H9 (cell line): ENCODE measurements around the gene ADAP2. TPM values are rescaled to one million over a fixed set of nuclear protein-coding genes. Genes with fewer than 3 reads are reported as not detected.

ENCODE experiments used
- DNase-seq: peaks from one replicate; pipeline ENCODE4 v3.0.0-alpha.2; 2017
- H2AFZ ChIP-seq: one replicate; pipeline ENCODE4 v1.6.1; 2013; ENCODE audit warnings: mild to moderate bottlenecking, low read length, control low read depth, moderate library complexity
- H2AK5ac ChIP-seq: 2 replicates; pipeline ENCODE4 v1.6.1; 2013; ENCODE audit warnings: low read length, control low read depth, mixed read lengths; ENCODE audit not compliant: insufficient read length
- H2BK120ac ChIP-seq: one replicate; pipeline ENCODE4 v1.6.1; 2013; ENCODE audit warnings: low read depth, mild to moderate bottlenecking, low read length, control low read depth, inconsistent platforms; ENCODE audit not compliant: poor library complexity, severe bottlenecking
- H2BK12ac ChIP-seq: 2 replicates; pipeline ENCODE4 v1.6.1; 2013; ENCODE audit warnings: low read length, control low read depth, mixed read lengths, low read depth; ENCODE audit not compliant: insufficient read length
- H2BK15ac ChIP-seq: 2 replicates; pipeline ENCODE4 v1.6.1; 2013; ENCODE audit warnings: low read depth, low read length, control low read depth
- H2BK20ac ChIP-seq: one replicate; pipeline ENCODE4 v1.6.1; 2013; ENCODE audit warnings: low read depth, mild to moderate bottlenecking, low read length, control low read depth, inconsistent platforms; ENCODE audit not compliant: poor library complexity, severe bottlenecking
- H2BK5ac ChIP-seq: 2 replicates; pipeline ENCODE4 v1.6.1; 2013; ENCODE audit warnings: low read length, control low read depth, mixed read lengths; ENCODE audit not compliant: insufficient read length
- H3K14ac ChIP-seq: 2 replicates; pipeline ENCODE4 v1.6.1; 2013; ENCODE audit warnings: low read length, control low read depth; ENCODE audit not compliant: insufficient read depth
- H3K18ac ChIP-seq: 2 replicates; pipeline ENCODE4 v1.6.1; 2013; ENCODE audit warnings: low read depth, mild to moderate bottlenecking, mixed read lengths, low read length, control low read depth; ENCODE audit not compliant: insufficient read length
- H3K23ac ChIP-seq: 2 replicates; pipeline ENCODE4 v1.6.1; 2013; ENCODE audit warnings: low read length, control low read depth, mixed read lengths, low read depth; ENCODE audit not compliant: insufficient read length
- H3K23me2 ChIP-seq: 2 replicates; pipeline ENCODE4 v1.6.1; 2013; ENCODE audit warnings: low read depth, mild to moderate bottlenecking, mixed read lengths, low read length, control low read depth; ENCODE audit not compliant: insufficient read length, poor library complexity, severe bottlenecking
- H3K27ac ChIP-seq: 2 replicates; pipeline ENCODE4 v1.5.1; 2013; ENCODE audit warnings: low read length, control low read depth, mixed read lengths, low read depth; ENCODE audit not compliant: insufficient read length
- H3K27me3 ChIP-seq: 2 replicates; pipeline ENCODE4 v1.6.1; 2013; ENCODE audit warnings: low read length, control low read depth, inconsistent platforms; ENCODE audit not compliant: insufficient read depth
- H3K4ac ChIP-seq: 2 replicates; pipeline ENCODE4 v1.6.1; 2013; ENCODE audit warnings: low read depth, mild to moderate bottlenecking, control low read depth, inconsistent platforms, low read length, moderate library complexity
- H3K4me1 ChIP-seq: 2 replicates; pipeline ENCODE4 v1.6.1; 2013; ENCODE audit warnings: low read length, control low read depth, inconsistent platforms; ENCODE audit not compliant: insufficient read depth
- H3K4me2 ChIP-seq: 2 replicates; pipeline ENCODE4 v1.6.1; 2013; ENCODE audit warnings: low read length, control low read depth, mixed read lengths; ENCODE audit not compliant: insufficient read length, insufficient read depth
- H3K56ac ChIP-seq: 2 replicates; pipeline ENCODE4 v1.6.1; 2013; ENCODE audit warnings: low read depth, mild to moderate bottlenecking, mixed read lengths, low read length, control low read depth; ENCODE audit not compliant: insufficient read length
- H3K79me1 ChIP-seq: 2 replicates; pipeline ENCODE4 v1.6.1; 2013; ENCODE audit warnings: low read depth, mild to moderate bottlenecking, moderate library complexity, low read length, control low read depth, inconsistent platforms; ENCODE audit not compliant: insufficient read depth, poor library complexity, severe bottlenecking
- H3K79me2 ChIP-seq: 2 replicates; pipeline ENCODE4 v1.6.1; 2013; ENCODE audit warnings: low read length, control low read depth, inconsistent platforms; ENCODE audit not compliant: insufficient read depth
- H3K9ac ChIP-seq: 2 replicates; pipeline ENCODE4 v1.6.1; 2013; ENCODE audit warnings: low read length, control low read depth, mixed read lengths; ENCODE audit not compliant: insufficient read length; ENCODE audit errors: extremely low read depth
- H3K9me3 ChIP-seq: one replicate; pipeline ENCODE4 v1.6.1; 2013; ENCODE audit warnings: low read depth, low read length, inconsistent platforms; ENCODE audit not compliant: control insufficient read depth
- H3T11ph ChIP-seq: one replicate; pipeline ENCODE4 v1.6.1; 2013; ENCODE audit warnings: mild to moderate bottlenecking, low read length, control low read depth, inconsistent platforms
- H4K20me1 ChIP-seq: one replicate; pipeline ENCODE4 v1.6.1; 2013; ENCODE audit not compliant: control insufficient read depth, insufficient read length, insufficient read depth
- H4K5ac ChIP-seq: 2 replicates; pipeline ENCODE4 v1.6.1; 2013; ENCODE audit warnings: low read depth, mild to moderate bottlenecking, mixed read lengths, low read length, control low read depth; ENCODE audit not compliant: insufficient read length
- H4K8ac ChIP-seq: replicated peaks from 2 replicates; pipeline ENCODE4 v1.6.1; 2013; ENCODE audit warnings: low read length, control low read depth, mixed read lengths, low read depth; ENCODE audit not compliant: insufficient read length
- H4K91ac ChIP-seq: 2 replicates; pipeline ENCODE4 v1.6.1; 2013; ENCODE audit warnings: low read depth, mild to moderate bottlenecking, moderate library complexity, mixed read lengths, low read length, control low read depth; ENCODE audit not compliant: insufficient read length
- H3K27ac Mint-ChIP-seq, 3 experiments: 2 replicates in 2 of 3; 3 replicates in 1 of 3; pipeline ENCODE4 v1.8.0; 2020 to 2021; ENCODE audit warnings: mixed read lengths in 3 of 3, mild to moderate bottlenecking in 1 of 3, moderate library complexity in 1 of 3
- H3K27me3 Mint-ChIP-seq: 2 replicates; pipeline ENCODE4 v1.8.0; 2021; ENCODE audit warnings: low read depth, mild to moderate bottlenecking, moderate library complexity, mixed read lengths
- H3K36me3 Mint-ChIP-seq, 3 experiments: 2 replicates in 2 of 3; 3 replicates in 1 of 3; pipeline ENCODE4 v1.8.0; 2020 to 2021; ENCODE audit warnings: low read depth in 3 of 3, mixed read lengths in 3 of 3; ENCODE audit not compliant: insufficient read depth in 1 of 3
- H3K4me1 Mint-ChIP-seq, 2 experiments: 2 replicates each; pipeline ENCODE4 v1.8.0; 2020; ENCODE audit warnings: mixed read lengths in 2 of 2
- H3K4me3 Mint-ChIP-seq, 2 experiments: 2 replicates in 1 of 2; 3 replicates in 1 of 2; pipeline ENCODE4 v1.8.0; 2020 to 2021; ENCODE audit warnings: mild to moderate bottlenecking in 2 of 2, mixed read lengths in 2 of 2, moderate library complexity in 1 of 2
- H3K9me3 Mint-ChIP-seq, 2 experiments: 2 replicates in 1 of 2; 3 replicates in 1 of 2; pipeline ENCODE4 v1.8.0; 2020; ENCODE audit warnings: mild to moderate bottlenecking in 2 of 2, mixed read lengths in 2 of 2, moderate library complexity in 1 of 2
- CTCF ChIP-seq: fragments of 200-600 bp; sonication (generic); conservative IDR thresholded peaks from 3 replicates; pipeline ENCODE4 v1.8.0; 2021; ENCODE audit warnings: antibody characterized with exemption, mild to moderate bottlenecking
- WGBS: extraction: QIAGEN DNeasy Blood & Tissue Kit; methylation state at CpG from one replicate; pipeline ENCODE4 v1.1.7; 2013; ENCODE audit warnings: missing lambda C conversion rate, low lambda C conversion rate, mixed read lengths; ENCODE audit not compliant: insufficient read length; ENCODE audit errors: extremely low coverage; 5-methylcytosine and 5-hydroxymethylcytosine counted together
- total RNA-seq: library from RNA; stranded (reverse); gene quantifications from 2 replicates; pipeline ENCODE4 v1.2.1, GENCODE V29; 2021

The ADAP2 gene
- total RNA-seq, 1 experiment from 2014 or later, result 1.2 TPM

- Histone ChIP-seq H4K20me1 (no peaks in the 10 kb centered on the region), H3K4me1 (no peaks in the 10 kb centered on the region), H3K27ac (no peak overlapping the region), H3K23me2 (no peaks in the 10 kb centered on the region), H2AK5ac (no peak overlapping the region), H3T11ph (no peak overlapping the region), H2BK20ac (no peak overlapping the region), H4K8ac (no peak overlapping the region), H3K27me3 (no peaks in the 10 kb centered on the region), H3K4me2 (no peak overlapping the region), H2BK120ac (no peak overlapping the region), H2BK12ac (peak overlapping the region; percentile 39), H4K5ac (no peak overlapping the region), H3K23ac (no peak overlapping the region), H3K79me1 (no peaks in the 10 kb centered on the region), H3K9me3 (no peaks in the 10 kb centered on the region), H3K4ac (no peak overlapping the region), H3K18ac (no peak overlapping the region), H2BK5ac (no peak overlapping the region), H3K56ac (no peak overlapping the region), H4K91ac (no peak overlapping the region), H3K14ac (no peak overlapping the region), H3K9ac (no peak overlapping the region), H2BK15ac (no peak overlapping the region), H2AFZ (peak overlapping the region; percentile 41), H3K79me2 (no peaks in the 10 kb centered on the region)
- H3K27me3 Mint-ChIP-seq, result peaks cover 5% of the 10 kb centered on the region
- H3K4me1 Mint-ChIP-seq, result peaks cover 10% of the 10 kb centered on the region in 2 experiments
- H3K36me3 Mint-ChIP-seq, result no peaks in the 10 kb centered on the region
- H3K27ac Mint-ChIP-seq, result peak overlapping the region; percentile 53 to 64 (median 57); a peak in 3 of 7 replicates
- no peaks in the 10 kb centered on the region for H3K9me3 Mint-ChIP-seq
- no peak for TF ChIP-seq CTCF
- DNase-seq, result peak; percentile 55
- no peak overlapping the region for H3K4me3 Mint-ChIP-seq
- WGBS, result no CpG with 5 or more reads among the region's 8 CpGs
Measured at GRCh38 chr17:30956764-30957374, 35.1 kb downstream of the ADAP2 start.
